Calu3 (cell line): ENCODE results near the gene ZNF618. TPM values are rescaled to one million over a fixed set of nuclear protein-coding genes. Genes with fewer than 3 reads are reported as not detected.

Experiments
- BruUV-seq: library from RNA; stranded (reverse); fragments of 400-500 nt; replicated peaks from 2 replicates; lab custom pipeline; 2021; lab: Mats Ljungman, UMichigan
- CTCF ChIA-PET: fragments of 300-600 bp; sonication (Branson Sonifier 250); formaldehyde crosslinking; loops from one replicate; lab custom pipeline; 2022; ENCODE audit warnings: antibody characterized with exemption; lab: Charles Lee
- DNase-seq: peaks from one replicate; pipeline ENCODE4 v3.0.0; 2022
- H3K27ac Mint-ChIP-seq: one replicate; pipeline ENCODE4 v1.8.0; 2022; ENCODE audit warnings: mixed read lengths; ENCODE audit not compliant: unreplicated experiment
- H3K27me3 Mint-ChIP-seq: one replicate; pipeline ENCODE4 v1.8.0; 2022; ENCODE audit warnings: mixed read lengths; ENCODE audit not compliant: unreplicated experiment
- H3K36me3 Mint-ChIP-seq: one replicate; pipeline ENCODE4 v1.8.0; 2022; ENCODE audit warnings: mild to moderate bottlenecking, moderate library complexity, mixed read lengths; ENCODE audit not compliant: insufficient read depth, unreplicated experiment
- H3K4me1 Mint-ChIP-seq: one replicate; pipeline ENCODE4 v1.8.0; 2022; ENCODE audit warnings: mild to moderate bottlenecking, low read depth, mixed read lengths; ENCODE audit not compliant: unreplicated experiment
- H3K4me3 Mint-ChIP-seq: one replicate; pipeline ENCODE4 v1.8.0; 2022; ENCODE audit warnings: mild to moderate bottlenecking, low read depth, moderate library complexity, mixed read lengths; ENCODE audit not compliant: unreplicated experiment
- H3K9me3 Mint-ChIP-seq: one replicate; pipeline ENCODE4 v1.8.0; 2022; ENCODE audit warnings: low read depth, mixed read lengths; ENCODE audit not compliant: unreplicated experiment
- intact Hi-C: fragments of 100-400 bp; cut with micrococcal nuclease; formaldehyde crosslinking; loops from one replicate; pipeline ENCODE4 v1.10.0; 2022; ENCODE audit not compliant: unreplicated experiment
- total RNA-seq: library from RNA; stranded (reverse); gene quantifications from 2 replicates; pipeline ENCODE4 v1.2.3, GENCODE V29; 2022
- TF ChIP-seq, protein P1 (sequence below): fragments of 200-600 bp; IDR thresholded peaks from one replicate; pipeline ENCODE4 v1.8.0; 2022; ENCODE audit warnings: antibody characterized with exemption; ENCODE audit not compliant: unreplicated experiment

The ZNF618 gene
- total RNA-seq, 1 experiment from 2014 or later = 20.3 TPM

DNA sequence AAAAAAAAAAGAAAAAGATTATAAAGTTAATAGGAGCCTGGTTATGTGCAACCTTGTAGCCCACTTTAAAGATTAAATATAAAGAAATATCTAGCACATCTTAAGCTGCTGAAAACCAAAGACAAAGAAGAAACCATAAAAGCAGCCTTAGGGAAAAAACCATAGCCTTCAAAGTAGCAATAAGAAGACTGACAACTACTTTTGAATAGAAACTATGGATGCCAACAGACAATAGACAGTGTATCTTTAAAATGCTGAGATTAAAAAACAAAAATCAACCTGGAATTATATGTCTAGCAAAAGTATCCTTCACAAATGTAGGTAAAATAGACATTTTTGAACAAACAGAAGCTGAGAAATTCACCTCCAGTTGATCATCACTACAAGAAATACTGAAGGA lies 226.4 kb downstream of the ZNF618 start:
- Mint-ChIP-seq H3K4me3 (no peak overlapping the region), H3K27ac (no peak overlapping the region), H3K4me1 (peaks cover 16% of the 10 kb centered on the region), H3K9me3 (peaks cover 5% of the 10 kb centered on the region), H3K36me3 (peaks cover 16% of the 10 kb centered on the region), H3K27me3 (no peaks in the 10 kb centered on the region)
- intact Hi-C loops = no loop called here
- CTCF ChIA-PET = no interaction called here
- TF ChIP-seq, protein P1, sequence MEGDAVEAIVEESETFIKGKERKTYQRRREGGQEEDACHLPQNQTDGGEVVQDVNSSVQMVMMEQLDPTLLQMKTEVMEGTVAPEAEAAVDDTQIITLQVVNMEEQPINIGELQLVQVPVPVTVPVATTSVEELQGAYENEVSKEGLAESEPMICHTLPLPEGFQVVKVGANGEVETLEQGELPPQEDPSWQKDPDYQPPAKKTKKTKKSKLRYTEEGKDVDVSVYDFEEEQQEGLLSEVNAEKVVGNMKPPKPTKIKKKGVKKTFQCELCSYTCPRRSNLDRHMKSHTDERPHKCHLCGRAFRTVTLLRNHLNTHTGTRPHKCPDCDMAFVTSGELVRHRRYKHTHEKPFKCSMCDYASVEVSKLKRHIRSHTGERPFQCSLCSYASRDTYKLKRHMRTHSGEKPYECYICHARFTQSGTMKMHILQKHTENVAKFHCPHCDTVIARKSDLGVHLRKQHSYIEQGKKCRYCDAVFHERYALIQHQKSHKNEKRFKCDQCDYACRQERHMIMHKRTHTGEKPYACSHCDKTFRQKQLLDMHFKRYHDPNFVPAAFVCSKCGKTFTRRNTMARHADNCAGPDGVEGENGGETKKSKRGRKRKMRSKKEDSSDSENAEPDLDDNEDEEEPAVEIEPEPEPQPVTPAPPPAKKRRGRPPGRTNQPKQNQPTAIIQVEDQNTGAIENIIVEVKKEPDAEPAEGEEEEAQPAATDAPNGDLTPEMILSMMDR = no peak
- no TSS peak for BruUV-seq
- DNase-seq = no peak

DNA sequence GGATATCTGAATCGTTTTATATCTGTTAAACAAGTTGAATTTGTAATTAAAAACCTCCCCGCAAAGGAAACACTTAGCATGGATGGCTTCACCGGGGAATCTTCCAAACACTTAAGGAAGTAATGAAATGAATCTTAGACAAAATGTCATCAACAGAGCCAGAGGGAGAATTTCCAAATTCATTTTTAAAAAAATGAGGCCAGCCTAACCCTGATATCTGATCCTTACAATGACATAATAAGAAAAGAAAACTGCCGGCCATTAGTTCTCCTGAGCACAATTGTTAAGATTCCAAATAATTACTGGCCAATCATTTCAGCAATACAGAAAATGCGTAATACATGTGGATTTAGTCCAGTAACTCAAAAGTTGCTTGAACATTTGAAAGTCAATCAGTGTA lies 229.1 kb downstream of the ZNF618 start:
- Mint-ChIP-seq H3K27ac (no peak overlapping the region), H3K36me3 (no peaks in the 10 kb centered on the region), H3K27me3 (no peaks in the 10 kb centered on the region), H3K9me3 (peaks cover 5% of the 10 kb centered on the region), H3K4me1 (peaks cover 23% of the 10 kb centered on the region), H3K4me3 (no peak overlapping the region)
- intact Hi-C loops = loop anchor here (5.0 kb wide), 1 partner anchor 167 kb away; no protein-coding TSS in a partner anchor
- CTCF ChIA-PET = no interaction called here
- no peak for DNase-seq
- TF ChIP-seq, protein P1 = no peak
- no TSS peak for BruUV-seq

Other genes with a start within 250 kb of the ZNF618 start
- 2.7 and 3.9 TPM in 2 replicates for gene AMBP, start 202.0 kb downstream of the ZNF618 start, total RNA-seq
- gene KIF12, start 223.0 kb downstream of the ZNF618 start, total RNA-seq = 52.3 and 54.0 TPM in 2 replicates